Fibroblast of lung (primary cell): ENCODE measurements around the gene PON3. TPM values are rescaled to one million over a fixed set of nuclear protein-coding genes. Genes with fewer than 3 reads are reported as not detected.

Experiments used
- DNase-seq, 2 donors: peaks; one replicate each; pipeline versions ENCODE4 v3.0.0 to v3.0.0-alpha.2; 2010; ENCODE audit warnings: low read depth in 2 of 2
- H2AFZ ChIP-seq: 2 replicates; pipeline ENCODE4 v1.5.1; 2012; ENCODE audit warnings: low read length, control low read depth, inconsistent platforms
- H3K27ac ChIP-seq: 2 replicates; pipeline ENCODE4 v1.5.1; 2011; ENCODE audit warnings: low read length, control low read depth; ENCODE audit not compliant: insufficient read depth
- H3K27me3 ChIP-seq: 2 replicates; pipeline ENCODE4 v1.5.1; 2011; ENCODE audit warnings: mild to moderate bottlenecking, low read length; ENCODE audit not compliant: control insufficient read depth, insufficient read depth
- H3K36me3 ChIP-seq: 2 replicates; pipeline ENCODE4 v1.5.1; 2011; ENCODE audit warnings: low read length; ENCODE audit not compliant: control insufficient read depth, insufficient read depth
- H3K4me1 ChIP-seq: 2 replicates; pipeline ENCODE4 v1.5.1; 2011; ENCODE audit warnings: low read length; ENCODE audit not compliant: control insufficient read depth, insufficient read depth; ENCODE audit errors: extremely low read depth
- H3K4me2 ChIP-seq: 2 replicates; pipeline ENCODE4 v1.5.1; 2011; ENCODE audit warnings: low read length, control low read depth; ENCODE audit not compliant: insufficient read depth; ENCODE audit errors: extremely low read depth
- H3K4me3 ChIP-seq, 4 experiments: fragments of 200-600 bp in 1 of 4; sonication (generic) in 1 of 4; replicated peaks in 1 of 4; 2 replicates each; pipeline ENCODE4 v1.5.1; 2011 to 2016; ENCODE audit warnings: low read length in 4 of 4, low read depth in 3 of 4, mild to moderate bottlenecking in 3 of 4, control low read depth in 2 of 4, inconsistent platforms in 1 of 4, mixed read lengths in 1 of 4; ENCODE audit not compliant: insufficient read depth in 1 of 4; ENCODE audit errors: control extremely low read depth in 1 of 4
- H3K79me2 ChIP-seq: 2 replicates; pipeline ENCODE4 v1.5.1; 2012; ENCODE audit warnings: mild to moderate bottlenecking, low read length, inconsistent platforms; ENCODE audit not compliant: control insufficient read depth, insufficient read depth
- H3K9ac ChIP-seq: 2 replicates; pipeline ENCODE4 v1.5.1; 2011; ENCODE audit warnings: mild to moderate bottlenecking, low read length, control low read depth; ENCODE audit not compliant: insufficient read depth
- H3K9me3 ChIP-seq: 2 replicates; pipeline ENCODE4 v1.5.1; 2012; ENCODE audit warnings: low read depth, low read length; ENCODE audit not compliant: control insufficient read depth, insufficient read depth
- H4K20me1 ChIP-seq: 2 replicates; pipeline ENCODE4 v1.5.1; 2011; ENCODE audit warnings: low read length; ENCODE audit not compliant: control insufficient read depth, insufficient read depth; ENCODE audit errors: extremely low read depth
- CTCF ChIP-seq, 2 donors: IDR thresholded peaks in 1 of 2; conservative IDR thresholded peaks in 1 of 2; 1 replicate in 1 of 2; 2 replicates in 1 of 2; pipeline ENCODE4 v1.5.1; 2011 to 2012; ENCODE audit warnings: low read length in 2 of 2, control low read depth in 1 of 2, inconsistent platforms in 1 of 2, low read depth in 1 of 2, mild to moderate bottlenecking in 1 of 2
- EZH2 ChIP-seq: IDR thresholded peaks from 2 replicates; pipeline ENCODE4 v1.5.1; 2012; ENCODE audit warnings: low read length, control low read depth, mild to moderate bottlenecking; ENCODE audit errors: missing control alignments
- polyA plus RNA-seq, 2 donors: library from polyadenylated mRNA; depleted of rRNA in 1 of 2; stranded (reverse) in 1 of 2; unstranded in 1 of 2; fragments of >200 nt; gene quantifications; 2 replicates each; pipeline ENCODE4 v1.2.1, GENCODE V29; 2011 to 2012; ENCODE audit warnings: missing spikeins in 1 of 2
- total RNA-seq: library from RNA; depleted of rRNA; stranded (reverse); fragments of >200 nt; gene quantifications from 2 replicates; pipeline ENCODE4 v1.2.1, GENCODE V29; 2014

The PON3 gene
- total and polyA plus RNA-seq, 2 donors (not counting 1 experiment from before 2014, with no cell fraction given), result under 0.01 to 0.50 TPM

- no peaks in the 10 kb centered on the region for H3K4me1 ChIP-seq
- H3K4me2 ChIP-seq, result no peak overlapping the region
- no peaks in the 10 kb centered on the region for H3K36me3 ChIP-seq
- H2AFZ ChIP-seq, result no peak overlapping the region
- no peak overlapping the region for H3K27ac ChIP-seq
- TF ChIP-seq EZH2, result no peak
- TF ChIP-seq CTCF (conservative IDR thresholded peaks at IDR 0.05 in 1 of 2, IDR thresholded peaks at IDR 0.05 in 1 of 2; ENCODE audit: low read depth in 1 of 2, low read length in 2 of 2), result no peak
- H3K4me3 ChIP-seq, result no peak overlapping the region
- no peak overlapping the region for H3K9ac ChIP-seq
- no peak for DNase-seq
- no peaks in the 10 kb centered on the region for H3K27me3 ChIP-seq
- H3K9me3 ChIP-seq, result no peaks in the 10 kb centered on the region
- no peaks in the 10 kb centered on the region for H3K79me2 ChIP-seq
- H4K20me1 ChIP-seq, result no peaks in the 10 kb centered on the region
Measured at GRCh38 chr7:95311389-95311788, 84.8 kb downstream of the PON3 start.

- H4K20me1 ChIP-seq, result no peaks in the 10 kb centered on the region
- H3K27me3 ChIP-seq, result no peaks in the 10 kb centered on the region
- H3K79me2 ChIP-seq, result no peaks in the 10 kb centered on the region
- no peak for TF ChIP-seq CTCF (conservative IDR thresholded peaks at IDR 0.05 in 1 of 2, IDR thresholded peaks at IDR 0.05 in 1 of 2; ENCODE audit: low read depth in 1 of 2, low read length in 2 of 2)
- TF ChIP-seq EZH2, result no peak
- H2AFZ ChIP-seq, result no peak overlapping the region
- H3K27ac ChIP-seq, result no peak overlapping the region
- H3K4me1 ChIP-seq, result no peaks in the 10 kb centered on the region
- H3K4me3 ChIP-seq, result no peak overlapping the region
- no peak overlapping the region for H3K9ac ChIP-seq
- no peak for DNase-seq
- no peaks in the 10 kb centered on the region for H3K9me3 ChIP-seq
- no peaks in the 10 kb centered on the region for H3K36me3 ChIP-seq
- no peak overlapping the region for H3K4me2 ChIP-seq
Measured at GRCh38 chr7:95309951-95310350, 86.2 kb downstream of the PON3 start.

Other genes with a start within 250 kb of the PON3 start
- not detected in 2 replicates for gene PON1, start 71.8 kb downstream of the PON3 start, total RNA-seq
- gene PON1, start 71.8 kb downstream of the PON3 start, polyA plus RNA-seq, result not detected in 2 replicates
- 43.1 and 72.8 TPM in 2 replicates for gene PON2, start 38.7 kb upstream of the PON3 start, total RNA-seq
- 77.5 and 140 TPM in 2 replicates for gene PON2, start 38.7 kb upstream of the PON3 start, polyA plus RNA-seq
- gene ASB4, start 89.6 kb upstream of the PON3 start, total RNA-seq, result not detected in 2 replicates
- not detected in 2 replicates for gene ASB4, start 89.6 kb upstream of the PON3 start, polyA plus RNA-seq
- 2.8 and 3.1 TPM in 2 replicates for gene PDK4, start 200.1 kb upstream of the PON3 start, total RNA-seq
- 0.09 and 0.20 TPM in 2 replicates for gene PDK4, start 200.1 kb upstream of the PON3 start, polyA plus RNA-seq